GM21529 (cell line): ENCODE measurements around the gene DCAF8L2.
"Not testable (repeated sequence)": the region's sequence is repeated elsewhere in the genome, so short reads cannot be mapped to it uniquely, and the experiment has no call there.

Experiments used
- ATAC-seq: cut with Tn5 transposase; IDR thresholded peaks from one replicate; pipeline ENCODE4 v1.9.1; 2021; ENCODE audit not compliant: unreplicated experiment

The DCAF8L2 gene

GRCh38 chrX:27590044-27590443 lies at the start of gene DCAF8L2:
Gene DCAF8L2 (plus strand): TSS chrX:27590344. CDS start chrX:27746896, 156,552 bp downstream.
- no peak for ATAC-seq

- ATAC-seq = not testable (repeated sequence)
These were observed 49.0 kb upstream of the DCAF8L2 start for GRCh38 chrX:27541161-27541560.

GRCh38 chrX:27548624-27549023 lies 41.5 kb upstream of the DCAF8L2 start:
- no peak for ATAC-seq

GRCh38 chrX:27549688-27550087 lies 40.5 kb upstream of the DCAF8L2 start:
- no peak for ATAC-seq

GRCh38 chrX:27555514-27555913 lies 34.6 kb upstream of the DCAF8L2 start:
- no peak for ATAC-seq

- ATAC-seq = no peak
These were observed 24.2 kb upstream of the DCAF8L2 start for GRCh38 chrX:27565992-27566391.

GRCh38 chrX:27571164-27571563 lies 19.0 kb upstream of the DCAF8L2 start:
- ATAC-seq = no peak

GRCh38 chrX:27575565-27575964 lies 14.6 kb upstream of the DCAF8L2 start:
- ATAC-seq = no peak

GRCh38 chrX:27583976-27584375 lies 6.2 kb upstream of the DCAF8L2 start:
- no peak for ATAC-seq

GRCh38 chrX:27591938-27592337 lies 1.8 kb downstream of the DCAF8L2 start:
- ATAC-seq = no peak

GRCh38 chrX:27597508-27597907 lies 7.4 kb downstream of the DCAF8L2 start:
- no peak for ATAC-seq

GRCh38 chrX:27598312-27598711 lies 8.2 kb downstream of the DCAF8L2 start:
- ATAC-seq = no peak

- no peak for ATAC-seq
These were observed 9.8 kb downstream of the DCAF8L2 start for GRCh38 chrX:27599928-27600327.

GRCh38 chrX:27600686-27601085 lies 10.5 kb downstream of the DCAF8L2 start:
- no peak for ATAC-seq

GRCh38 chrX:27608671-27609070 lies 18.5 kb downstream of the DCAF8L2 start:
- no peak for ATAC-seq

- ATAC-seq = no peak
These were observed 29.3 kb downstream of the DCAF8L2 start for GRCh38 chrX:27619459-27619858.

- peak; percentile 57 for ATAC-seq
These were observed 29.8 kb downstream of the DCAF8L2 start for GRCh38 chrX:27619975-27620374.

GRCh38 chrX:27622883-27623282 lies 32.7 kb downstream of the DCAF8L2 start:
- no peak for ATAC-seq

- no peak for ATAC-seq
These were observed 35.9 kb downstream of the DCAF8L2 start for GRCh38 chrX:27626066-27626465.

GRCh38 chrX:27633328-27633727 lies 43.2 kb downstream of the DCAF8L2 start:
- ATAC-seq = no peak

- ATAC-seq = no peak
These were observed 66.4 kb downstream of the DCAF8L2 start for GRCh38 chrX:27656581-27656980.

- no peak for ATAC-seq
These were observed 70.7 kb downstream of the DCAF8L2 start for GRCh38 chrX:27660878-27661277.

GRCh38 chrX:27671234-27671633 lies 81.1 kb downstream of the DCAF8L2 start:
- ATAC-seq = no peak

- no peak for ATAC-seq
These were observed 84.3 kb downstream of the DCAF8L2 start for GRCh38 chrX:27674491-27674890.
